GM23338 (cell line): ENCODE data around the gene HSD17B2. TPM values are rescaled to one million over a fixed set of nuclear protein-coding genes. Genes with fewer than 3 reads are reported as not detected.

Experiments used
- ATAC-seq: fragments of 200-7000 bp; cut with Tn5 transposase; 3 replicates; pipeline ENCODE4 v1.9.1; 2020
- DNase-seq: peaks from one replicate; pipeline ENCODE4 v3.0.0-alpha.2; 2015; ENCODE audit warnings: low spot score
- H2AFZ ChIP-seq: fragments of 200-600 bp; sonication (generic); 2 replicates; pipeline ENCODE4 v1.8.0; 2016; ENCODE audit warnings: antibody characterized with exemption, mild to moderate bottlenecking, moderate library complexity
- H3F3A ChIP-seq: fragments of 200-600 bp; sonication (generic); replicated peaks from 2 replicates; pipeline ENCODE4 v1.8.0; 2017; ENCODE audit warnings: antibody characterized with exemption, mixed run types, low read depth
- H3K27ac ChIP-seq: fragments of 200-600 bp; sonication (generic); 2 replicates; pipeline ENCODE4 v1.6.1; 2016; ENCODE audit warnings: low read depth
- H3K27me3 ChIP-seq: fragments of 200-600 bp; sonication (generic); 2 replicates; pipeline ENCODE4 v1.8.0; 2016; ENCODE audit warnings: mild to moderate bottlenecking, mixed run types, moderate library complexity; ENCODE audit not compliant: insufficient read depth
- H3K36me3 ChIP-seq: fragments of 200-600 bp; sonication (generic); 2 replicates; pipeline ENCODE4 v1.8.0; 2016; ENCODE audit warnings: mild to moderate bottlenecking; ENCODE audit not compliant: insufficient read depth
- H3K4me1 ChIP-seq: fragments of 200-600 bp; sonication (generic); 2 replicates; pipeline ENCODE4 v1.8.0; 2016; ENCODE audit warnings: mild to moderate bottlenecking, moderate library complexity; ENCODE audit not compliant: insufficient read depth
- H3K4me2 ChIP-seq: fragments of 200-600 bp; sonication (generic); 2 replicates; pipeline ENCODE4 v1.7.1; 2017; ENCODE audit warnings: mixed run types
- H3K4me3 ChIP-seq: fragments of 200-600 bp; sonication (generic); 2 replicates; pipeline ENCODE4 v1.6.1; 2016; ENCODE audit warnings: mixed run types
- H3K79me2 ChIP-seq: fragments of 200-600 bp; sonication (generic); replicated peaks from 2 replicates; pipeline ENCODE4 v1.8.0; 2017; ENCODE audit warnings: mild to moderate bottlenecking; ENCODE audit not compliant: insufficient read depth
- H3K9me2 ChIP-seq: fragments of 200-600 bp; sonication (generic); 2 replicates; pipeline ENCODE4 v1.8.0; 2017; ENCODE audit not compliant: insufficient read depth
- H4K20me1 ChIP-seq: fragments of 200-600 bp; sonication (generic); replicated peaks from 2 replicates; pipeline ENCODE4 v1.8.0; 2017; ENCODE audit warnings: mild to moderate bottlenecking; ENCODE audit not compliant: insufficient read depth
- H3K27ac Mint-ChIP-seq: 2 replicates; pipeline ENCODE4 v1.8.0; 2020; ENCODE audit warnings: inconsistent platforms, mild to moderate bottlenecking, moderate library complexity, mixed read lengths
- H3K27me3 Mint-ChIP-seq: 3 replicates; pipeline ENCODE4 v1.8.0; 2022; ENCODE audit warnings: low read depth, mild to moderate bottlenecking, moderate library complexity, mixed read lengths, inconsistent platforms; ENCODE audit not compliant: insufficient read depth, poor library complexity
- H3K36me3 Mint-ChIP-seq: 3 replicates; pipeline ENCODE4 v1.8.0; 2021; ENCODE audit warnings: low read depth, mild to moderate bottlenecking, inconsistent platforms, moderate library complexity, mixed read lengths
- H3K4me1 Mint-ChIP-seq: 3 replicates; pipeline ENCODE4 v1.8.0; 2020; ENCODE audit warnings: mild to moderate bottlenecking, inconsistent platforms, mixed read lengths
- H3K4me3 Mint-ChIP-seq: 3 replicates; pipeline ENCODE4 v1.8.0; 2021; ENCODE audit warnings: moderate library complexity, mild to moderate bottlenecking, inconsistent platforms, mixed read lengths
- H3K9me3 Mint-ChIP-seq: 3 replicates; pipeline ENCODE4 v1.8.0; 2020; ENCODE audit warnings: moderate library complexity, mild to moderate bottlenecking, inconsistent platforms, mixed read lengths
- ETS1 ChIP-seq: IDR thresholded peaks from 2 replicates; pipeline ENCODE4 v1.6.1; 2016; ENCODE audit warnings: antibody characterized with exemption
- EZH2phosphoT487 ChIP-seq: fragments of 200-600 bp; sonication (generic); IDR thresholded peaks from one replicate; pipeline ENCODE4 v1.8.1; 2018; ENCODE audit warnings: antibody characterized with exemption; ENCODE audit not compliant: unreplicated experiment
- REST ChIP-seq: IDR thresholded peaks from one replicate; pipeline ENCODE4 v1.6.1; 2018; ENCODE audit warnings: antibody characterized with exemption; ENCODE audit not compliant: unreplicated experiment
- polyA plus RNA-seq: library from polyadenylated mRNA; unstranded; fragments of >200 nt; fragmentation: Nextera tagmentation; extraction: Ambion mirVana; gene quantifications from 2 replicates; pipeline ENCODE4 v1.2.1, GENCODE V29; 2016
- total RNA-seq: library from RNA; depleted of rRNA; stranded (reverse); fragments of >200 nt; shearing (Covaris generic); gene quantifications from 2 replicates; pipeline ENCODE4 v1.2.3, GENCODE V29; 2014

HSD17B2 gene
- total and polyA plus RNA-seq, 2 experiments from 2014 or later: 0.29 TPM; not detected in 1

GRCh38 chr16:82134846-82135245 lies 99.8 kb downstream of the HSD17B2 start (continued):
- no peak for TF ChIP-seq REST

GRCh38 chr16:82135844-82136243 lies 100.8 kb downstream of the HSD17B2 start:
- Mint-ChIP-seq H3K27me3 (peaks cover 3% of the 10 kb centered on the region), H3K27ac (no peak overlapping the region), H3K4me3 (no peak overlapping the region), H3K36me3 (peaks cover 28% of the 10 kb centered on the region), H3K4me1 (peaks cover 11% of the 10 kb centered on the region), H3K9me3 (peaks cover 8% of the 10 kb centered on the region; the same call in 1 of the 3 replicates)
- Histone ChIP-seq H3K27ac (no peak overlapping the region), H3K4me2 (no peak overlapping the region), H3K79me2 (peaks cover 7% of the 10 kb centered on the region; the same call in 1 of the 2 replicates), H3K9me2 (no peaks in the 10 kb centered on the region), H3K4me1 (peaks cover 5% of the 10 kb centered on the region; the same call in 1 of the 2 replicates), H2AFZ (no peak overlapping the region), H3K36me3 (no peaks in the 10 kb centered on the region; the same call in 1 of the 2 replicates), H3K27me3 (no peaks in the 10 kb centered on the region), H4K20me1 (no peaks in the 10 kb centered on the region), H3K4me3 (no peak overlapping the region), H3F3A (no peaks in the 10 kb centered on the region)
- no peak for TF ChIP-seq REST
- TF ChIP-seq ETS1: no peak
- no peak for TF ChIP-seq EZH2phosphoT487
- DNase-seq (no peak), ATAC-seq (no peak)
